Neural cell (in vitro differentiated cells): ENCODE data around the gene NRIP3. TPM values are rescaled to one million over a fixed set of nuclear protein-coding genes. Genes with fewer than 3 reads are reported as not detected.

Experiments used
- H2AFZ ChIP-seq: fragments of 200-600, 300-800 bp; sonication (generic), shearing (Covaris generic); 2 replicates; pipeline ENCODE4 v1.6.0; 2014; ENCODE audit warnings: low read depth, mild to moderate bottlenecking, antibody characterized with exemption, low read length, moderate library complexity
- H3F3A ChIP-seq: fragments of 200-600 bp; shearing (Covaris generic); 2 replicates; pipeline ENCODE4 v1.6.1; 2016; ENCODE audit warnings: mild to moderate bottlenecking, moderate library complexity, mixed read lengths, antibody characterized with exemption, low read length; ENCODE audit not compliant: insufficient read depth, poor library complexity, severe bottlenecking
- H3K27ac ChIP-seq: fragments of 200-600, 300-800 bp; sonication (generic), shearing (Covaris generic); 2 replicates; pipeline ENCODE4 v1.5.1; 2014; ENCODE audit warnings: mild to moderate bottlenecking, low read length, moderate library complexity
- H3K27me3 ChIP-seq: fragments of 300-800, 200-600 bp; sonication (generic), shearing (Covaris generic); 2 replicates; pipeline ENCODE4 v1.6.0; 2014; ENCODE audit warnings: mild to moderate bottlenecking, low read depth, low read length, moderate library complexity; ENCODE audit not compliant: insufficient read depth
- H3K36me3 ChIP-seq: fragments of 300-800, 200-600 bp; sonication (generic), shearing (Covaris generic); 2 replicates; pipeline ENCODE4 v1.5.1; 2014; ENCODE audit warnings: mild to moderate bottlenecking, antibody characterized with exemption, low read length, moderate library complexity; ENCODE audit not compliant: insufficient read depth
- H3K4me2 ChIP-seq: fragments of 300-800, 200-600 bp; sonication (generic), shearing (Covaris generic); 2 replicates; pipeline ENCODE4 v1.6.0; 2014; ENCODE audit warnings: mild to moderate bottlenecking, low read length
- H3K4me3 ChIP-seq: fragments of 300-800, 200-600 bp; sonication (generic), shearing (Covaris generic); 2 replicates; pipeline ENCODE4 v1.5.1; 2014; ENCODE audit warnings: mild to moderate bottlenecking, low read length, moderate library complexity
- H3K79me2 ChIP-seq: fragments of 200-600 bp; shearing (Covaris generic); replicated peaks from 2 replicates; pipeline ENCODE4 v1.6.0; 2014; ENCODE audit warnings: mild to moderate bottlenecking, low read length, moderate library complexity; ENCODE audit not compliant: insufficient read depth
- H3K9ac ChIP-seq: fragments of 300-800, 200-600 bp; sonication (generic), shearing (Covaris generic); 2 replicates; pipeline ENCODE4 v1.6.1; 2016; ENCODE audit warnings: mild to moderate bottlenecking, low read length, mixed read lengths
- H3K9me2 ChIP-seq: fragments of 200-600 bp; shearing (Covaris generic); 2 replicates; pipeline ENCODE4 v1.6.1; 2016; ENCODE audit warnings: mild to moderate bottlenecking, low read length, mixed read lengths; ENCODE audit not compliant: insufficient read depth
- H3K9me3 ChIP-seq: fragments of 200-600, 300-800 bp; sonication (generic), shearing (Covaris generic); 2 replicates; pipeline ENCODE4 v1.6.1; 2016; ENCODE audit warnings: mild to moderate bottlenecking, mixed run types, low read length, moderate library complexity, mixed read lengths
- H4K20me1 ChIP-seq: fragments of 200-600 bp; shearing (Covaris generic); 2 replicates; pipeline ENCODE4 v1.6.1; 2016; ENCODE audit warnings: mild to moderate bottlenecking, mixed run types; ENCODE audit not compliant: insufficient read depth
- EP300 ChIP-seq: fragments of 450-650 bp; conservative IDR thresholded peaks from 2 replicates; pipeline ENCODE4 v1.6.1; 2014; ENCODE audit warnings: antibody characterized with exemption, mild to moderate bottlenecking, moderate library complexity; ENCODE audit not compliant: poor library complexity, severe bottlenecking
- EZH2 ChIP-seq: fragments of 200-600, 300-800 bp; shearing (Covaris generic), sonication (generic); IDR thresholded peaks from 2 replicates; pipeline ENCODE4 v1.6.1; 2014; ENCODE audit warnings: antibody characterized with exemption, low read length, borderline replicate concordance, mild to moderate bottlenecking; ENCODE audit not compliant: insufficient read depth, poor library complexity, severe bottlenecking
- MXI1 ChIP-seq: fragments of 450-650 bp; conservative IDR thresholded peaks from 2 replicates; pipeline ENCODE4 v1.6.1; 2014; ENCODE audit warnings: antibody characterized with exemption, mild to moderate bottlenecking; ENCODE audit not compliant: poor library complexity, severe bottlenecking
- POLR2AphosphoS5 ChIP-seq: IDR thresholded peaks from 2 replicates; pipeline ENCODE4 v1.6.1; 2012
- RAD21 ChIP-seq: fragments of 450-650 bp; conservative IDR thresholded peaks from 2 replicates; pipeline ENCODE4 v1.6.1; 2014; ENCODE audit warnings: antibody characterized with exemption, mild to moderate bottlenecking, moderate library complexity
- SMC3 ChIP-seq: fragments of 450-650 bp; conservative IDR thresholded peaks from 2 replicates; pipeline ENCODE4 v1.6.1; 2014; ENCODE audit warnings: antibody characterized with exemption, mild to moderate bottlenecking, moderate library complexity; ENCODE audit not compliant: poor library complexity
- TAF1 ChIP-seq: IDR thresholded peaks from 2 replicates; pipeline ENCODE4 v1.6.1; 2012; ENCODE audit warnings: low read depth
- polyA plus RNA-seq: library from polyadenylated mRNA; depleted of rRNA; stranded (reverse); fragments of >200 nt; gene quantifications from 2 replicates; pipeline ENCODE4 v1.2.3, GENCODE V29; 2014
- TF ChIP-seq, protein P1 (sequence below): fragments of 450-650 bp; IDR thresholded peaks from 2 replicates; pipeline ENCODE4 v1.5.1; 2014; ENCODE audit warnings: antibody characterized with exemption, mild to moderate bottlenecking, moderate library complexity; ENCODE audit not compliant: poor library complexity, severe bottlenecking
- TF ChIP-seq, protein P2 (sequence below): IDR thresholded peaks from 2 replicates; pipeline ENCODE4 v1.6.1; 2012; ENCODE audit warnings: borderline replicate concordance

The NRIP3 gene
- polyA plus RNA-seq, 1 donor from 2014 or later: 8.8 TPM

DNA sequence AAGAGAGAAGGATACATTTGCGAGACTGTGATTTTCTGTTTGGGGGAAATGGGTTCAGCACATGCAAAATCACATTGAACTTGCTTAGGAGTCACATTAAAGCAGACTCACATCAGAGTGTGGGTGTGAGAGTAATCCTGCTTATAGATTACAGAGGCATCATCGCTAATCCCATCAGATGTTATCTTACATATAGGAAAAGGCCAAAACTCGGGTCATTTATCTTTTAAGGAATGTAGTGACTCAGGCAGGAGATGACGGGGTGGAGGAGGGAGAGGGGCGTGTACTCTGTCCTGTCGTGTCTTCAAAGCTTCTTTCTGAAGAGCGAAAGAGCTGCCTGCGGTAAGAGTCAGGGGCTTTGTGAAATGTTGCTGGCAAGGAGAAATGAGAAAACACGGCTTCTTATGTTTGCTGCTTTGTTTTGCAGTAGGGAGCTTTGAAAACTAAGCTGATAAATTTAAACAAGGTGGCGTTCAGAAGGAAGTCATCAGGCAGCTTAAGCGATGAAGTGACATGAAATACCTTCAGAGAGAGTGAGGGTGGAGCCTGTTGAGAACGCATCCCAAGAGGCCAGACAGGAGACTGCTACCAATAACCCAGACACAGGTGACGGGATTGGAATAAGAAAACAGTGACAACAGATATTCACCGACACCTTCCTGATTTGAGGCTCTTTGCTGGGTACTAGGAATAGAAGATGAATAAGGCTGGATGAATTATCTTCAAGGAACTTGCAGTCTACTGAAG lies 68.9 kb downstream of the NRIP3 start:
- no peaks in the 10 kb centered on the region for H3K27me3 ChIP-seq
- no peak overlapping the region for H3K4me2 ChIP-seq

GRCh38 chr11:8933931-8934330 lies 69.9 kb downstream of the NRIP3 start:
- H3K9ac ChIP-seq: no peak overlapping the region
- H3K36me3 ChIP-seq: no peaks in the 10 kb centered on the region
- TF ChIP-seq TAF1 (no peak), EP300 (no peak), RAD21 (no peak)
- H3K79me2 ChIP-seq: no peaks in the 10 kb centered on the region
- no peaks in the 10 kb centered on the region for H3F3A ChIP-seq
- no peak overlapping the region for H3K27ac ChIP-seq
- H2AFZ ChIP-seq: no peak overlapping the region
- H3K9me3 ChIP-seq: no peaks in the 10 kb centered on the region
- no peaks in the 10 kb centered on the region for H4K20me1 ChIP-seq
- H3K4me3 ChIP-seq: no peak overlapping the region
- no peak overlapping the region for H3K4me2 ChIP-seq
- H3K27me3 ChIP-seq: no peaks in the 10 kb centered on the region
- H3K9me2 ChIP-seq: no peaks in the 10 kb centered on the region

More for the DNA sequence above, 68.9 kb downstream of the NRIP3 start:
- Histone ChIP-seq H3F3A (no peaks in the 10 kb centered on the region), H3K9ac (no peak overlapping the region), H3K4me3 (no peak overlapping the region), H3K27ac (no peak overlapping the region), H3K9me3 (no peaks in the 10 kb centered on the region), H4K20me1 (no peaks in the 10 kb centered on the region), H3K9me2 (no peaks in the 10 kb centered on the region), H3K79me2 (no peaks in the 10 kb centered on the region), H3K36me3 (no peaks in the 10 kb centered on the region), H2AFZ (no peak overlapping the region)
- TF ChIP-seq SMC3 (no peak), TAF1 (no peak), MXI1 (no peak), RAD21 (no peak), POLR2AphosphoS5 (no peak), EZH2 (no peak), EP300 (no peak)
- TF ChIP-seq, protein P1, sequence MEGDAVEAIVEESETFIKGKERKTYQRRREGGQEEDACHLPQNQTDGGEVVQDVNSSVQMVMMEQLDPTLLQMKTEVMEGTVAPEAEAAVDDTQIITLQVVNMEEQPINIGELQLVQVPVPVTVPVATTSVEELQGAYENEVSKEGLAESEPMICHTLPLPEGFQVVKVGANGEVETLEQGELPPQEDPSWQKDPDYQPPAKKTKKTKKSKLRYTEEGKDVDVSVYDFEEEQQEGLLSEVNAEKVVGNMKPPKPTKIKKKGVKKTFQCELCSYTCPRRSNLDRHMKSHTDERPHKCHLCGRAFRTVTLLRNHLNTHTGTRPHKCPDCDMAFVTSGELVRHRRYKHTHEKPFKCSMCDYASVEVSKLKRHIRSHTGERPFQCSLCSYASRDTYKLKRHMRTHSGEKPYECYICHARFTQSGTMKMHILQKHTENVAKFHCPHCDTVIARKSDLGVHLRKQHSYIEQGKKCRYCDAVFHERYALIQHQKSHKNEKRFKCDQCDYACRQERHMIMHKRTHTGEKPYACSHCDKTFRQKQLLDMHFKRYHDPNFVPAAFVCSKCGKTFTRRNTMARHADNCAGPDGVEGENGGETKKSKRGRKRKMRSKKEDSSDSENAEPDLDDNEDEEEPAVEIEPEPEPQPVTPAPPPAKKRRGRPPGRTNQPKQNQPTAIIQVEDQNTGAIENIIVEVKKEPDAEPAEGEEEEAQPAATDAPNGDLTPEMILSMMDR: no peak
- TF ChIP-seq, protein P2, sequence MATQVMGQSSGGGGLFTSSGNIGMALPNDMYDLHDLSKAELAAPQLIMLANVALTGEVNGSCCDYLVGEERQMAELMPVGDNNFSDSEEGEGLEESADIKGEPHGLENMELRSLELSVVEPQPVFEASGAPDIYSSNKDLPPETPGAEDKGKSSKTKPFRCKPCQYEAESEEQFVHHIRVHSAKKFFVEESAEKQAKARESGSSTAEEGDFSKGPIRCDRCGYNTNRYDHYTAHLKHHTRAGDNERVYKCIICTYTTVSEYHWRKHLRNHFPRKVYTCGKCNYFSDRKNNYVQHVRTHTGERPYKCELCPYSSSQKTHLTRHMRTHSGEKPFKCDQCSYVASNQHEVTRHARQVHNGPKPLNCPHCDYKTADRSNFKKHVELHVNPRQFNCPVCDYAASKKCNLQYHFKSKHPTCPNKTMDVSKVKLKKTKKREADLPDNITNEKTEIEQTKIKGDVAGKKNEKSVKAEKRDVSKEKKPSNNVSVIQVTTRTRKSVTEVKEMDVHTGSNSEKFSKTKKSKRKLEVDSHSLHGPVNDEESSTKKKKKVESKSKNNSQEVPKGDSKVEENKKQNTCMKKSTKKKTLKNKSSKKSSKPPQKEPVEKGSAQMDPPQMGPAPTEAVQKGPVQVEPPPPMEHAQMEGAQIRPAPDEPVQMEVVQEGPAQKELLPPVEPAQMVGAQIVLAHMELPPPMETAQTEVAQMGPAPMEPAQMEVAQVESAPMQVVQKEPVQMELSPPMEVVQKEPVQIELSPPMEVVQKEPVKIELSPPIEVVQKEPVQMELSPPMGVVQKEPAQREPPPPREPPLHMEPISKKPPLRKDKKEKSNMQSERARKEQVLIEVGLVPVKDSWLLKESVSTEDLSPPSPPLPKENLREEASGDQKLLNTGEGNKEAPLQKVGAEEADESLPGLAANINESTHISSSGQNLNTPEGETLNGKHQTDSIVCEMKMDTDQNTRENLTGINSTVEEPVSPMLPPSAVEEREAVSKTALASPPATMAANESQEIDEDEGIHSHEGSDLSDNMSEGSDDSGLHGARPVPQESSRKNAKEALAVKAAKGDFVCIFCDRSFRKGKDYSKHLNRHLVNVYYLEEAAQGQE: no peak
